ENCODE results near the gene FHOD3.
"Not testable (repeated sequence)": the region's sequence is repeated elsewhere in the genome, so short reads cannot be mapped to it uniquely, and the experiment has no call there.

FHOD3 gene

DNA sequence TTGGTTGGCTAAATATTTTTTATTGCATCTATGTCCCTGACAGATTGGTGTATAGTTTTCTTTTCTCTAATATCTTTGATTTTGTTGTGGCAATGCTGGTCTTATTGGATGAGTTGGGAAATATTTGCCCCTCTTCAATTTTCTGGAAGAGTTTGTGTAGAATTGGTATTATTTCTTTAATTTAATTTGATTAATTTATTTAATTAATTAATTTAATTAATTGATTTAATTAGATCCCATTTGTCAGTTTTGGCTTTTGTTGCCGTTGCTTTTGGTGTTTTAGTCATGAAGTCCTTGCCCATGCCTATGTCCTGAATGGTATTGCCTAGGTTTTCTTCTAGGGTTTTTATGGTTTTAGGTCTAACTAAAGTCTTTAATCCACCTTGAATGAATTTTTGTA is 253.8 kb downstream of the FHOD3 start:
- not testable (repeated sequence) for DNase-seq (ENCODE audit: low spot score)

DNA sequence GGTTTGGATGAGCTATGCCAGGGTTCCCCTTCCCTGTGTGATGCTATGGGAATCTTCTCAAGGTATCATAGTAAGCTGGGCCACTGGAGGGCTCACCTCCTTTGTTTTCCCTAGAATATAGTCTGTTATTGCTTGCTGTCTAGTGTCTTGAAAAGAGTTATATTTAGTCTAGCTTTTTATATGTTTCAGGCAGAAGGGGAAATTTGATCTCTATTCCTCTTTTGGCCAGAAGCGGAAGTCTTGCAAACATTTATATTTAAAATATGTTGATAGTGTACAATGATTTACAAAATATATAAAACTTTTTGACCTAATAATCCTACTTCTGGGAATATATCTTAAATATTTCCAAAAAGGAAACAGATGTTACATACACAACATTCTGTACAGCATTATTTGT is 260.7 kb downstream of the FHOD3 start:
- no peak for DNase-seq (ENCODE audit: low spot score)

DNA sequence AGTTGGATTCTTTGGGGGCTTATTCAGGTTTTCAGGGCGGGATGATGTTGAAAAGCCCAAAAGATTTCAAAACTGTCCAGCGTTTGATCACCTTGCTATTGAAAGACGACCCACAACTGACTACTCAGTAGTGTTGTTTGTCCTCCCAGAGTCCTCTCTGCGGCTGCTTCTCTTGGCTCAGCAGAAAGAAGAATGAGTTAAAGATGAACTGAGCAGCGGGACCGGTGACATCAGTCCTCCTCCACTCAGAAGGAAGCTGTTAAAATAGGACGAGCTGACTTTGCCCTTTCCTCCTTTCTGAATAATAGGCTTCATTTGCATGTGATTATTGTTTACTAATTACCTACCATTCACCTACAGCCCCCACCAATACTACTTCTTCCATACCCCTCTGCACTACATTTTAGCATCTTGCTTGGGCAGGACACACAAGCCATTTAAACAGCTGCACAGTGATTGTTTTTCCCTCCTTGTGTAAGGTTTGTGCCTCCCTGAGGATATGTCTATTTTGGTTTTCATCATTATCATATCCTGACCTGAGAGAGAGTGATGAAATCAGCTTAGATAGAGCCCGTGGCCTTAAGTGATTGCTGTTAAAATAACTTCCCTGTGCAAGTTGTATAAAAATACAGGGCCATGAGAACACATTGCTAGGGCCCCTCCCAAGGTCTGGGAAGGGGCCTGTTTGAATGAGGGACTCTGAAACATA is 261.8 kb downstream of the FHOD3 start:
- no peak for DNase-seq (ENCODE audit: low spot score)

DNA sequence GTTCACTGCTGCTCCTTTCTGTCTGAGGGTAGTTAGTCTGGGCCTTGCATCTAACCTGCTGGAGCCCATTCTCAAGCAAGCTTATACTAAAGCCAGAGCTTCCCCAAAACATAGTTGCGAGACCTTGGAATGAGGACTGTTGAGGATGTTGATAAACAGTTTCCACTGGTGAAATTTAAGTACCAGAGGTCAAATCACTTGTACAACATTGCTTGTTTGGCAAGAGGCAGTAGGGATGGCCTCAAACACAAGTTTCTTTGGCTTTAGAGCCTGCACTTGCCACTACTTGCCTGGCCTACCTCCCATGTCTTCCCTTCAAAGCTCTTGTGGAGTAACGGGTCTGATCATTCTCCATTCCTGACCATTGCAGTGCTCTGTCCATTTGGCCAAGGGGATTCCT is 262.7 kb downstream of the FHOD3 start:
- no peak for DNase-seq (ENCODE audit: low spot score)

DNA sequence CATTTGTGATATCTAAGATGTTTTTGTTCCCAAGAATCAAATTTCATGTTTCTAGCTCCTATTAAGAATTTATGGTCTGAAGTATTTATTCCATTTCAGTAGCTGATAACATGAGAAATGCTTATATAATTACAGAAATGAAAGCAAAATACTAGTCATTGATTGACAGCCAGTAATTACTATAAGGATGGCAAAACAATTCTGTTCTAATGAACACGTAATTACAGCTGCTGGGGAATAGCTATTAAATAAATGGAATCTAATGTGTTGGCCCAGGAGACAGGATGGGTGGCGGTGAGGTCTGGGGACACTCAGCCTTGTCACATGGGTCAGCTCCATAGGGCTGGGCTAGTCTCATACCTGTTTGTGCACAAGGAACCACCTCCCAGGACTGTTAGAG is 263.5 kb downstream of the FHOD3 start:
- DNase-seq (ENCODE audit: low spot score): no peak

DNA sequence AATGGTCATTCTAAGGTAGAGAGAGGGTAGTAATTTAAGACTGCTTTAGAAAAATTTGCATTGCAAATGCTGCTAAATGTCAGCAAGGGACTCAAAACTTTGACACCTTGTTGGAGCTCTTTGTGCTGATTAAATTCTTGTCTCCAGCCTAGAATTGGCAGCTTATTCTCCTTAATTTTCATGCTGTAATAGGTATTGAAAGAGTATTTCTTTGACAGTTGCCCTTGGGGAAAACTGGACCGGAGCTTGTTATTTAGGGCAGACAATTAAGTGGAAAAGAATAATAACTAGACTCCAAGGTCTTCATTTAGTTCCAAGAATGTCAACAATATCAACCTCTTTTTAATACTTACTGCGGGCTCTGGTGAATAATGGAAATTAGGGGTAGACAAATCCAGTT is 267.3 kb downstream of the FHOD3 start:
- no peak for DNase-seq (ENCODE audit: low spot score)

DNA sequence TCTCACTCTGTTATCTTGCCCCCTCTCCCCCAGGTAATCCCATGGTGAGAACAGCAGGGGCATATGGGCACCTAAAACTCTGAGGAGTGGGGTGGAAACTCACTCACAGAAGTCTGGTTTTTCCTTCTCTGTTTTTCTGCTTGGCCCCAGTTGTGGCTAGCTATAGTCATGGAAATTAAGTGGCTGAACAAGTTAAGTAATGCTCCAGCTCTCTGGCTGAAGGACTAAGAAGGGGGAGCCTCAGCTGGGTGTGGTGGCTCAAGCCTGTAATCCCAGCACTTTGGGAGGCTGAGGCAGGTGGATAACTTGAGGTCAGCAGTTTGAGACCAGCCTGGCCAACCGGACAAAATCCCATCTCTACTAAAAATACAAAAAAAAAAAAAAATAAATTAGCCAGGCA is 270.3 kb downstream of the FHOD3 start:
- DNase-seq (ENCODE audit: low spot score): no peak

DNA sequence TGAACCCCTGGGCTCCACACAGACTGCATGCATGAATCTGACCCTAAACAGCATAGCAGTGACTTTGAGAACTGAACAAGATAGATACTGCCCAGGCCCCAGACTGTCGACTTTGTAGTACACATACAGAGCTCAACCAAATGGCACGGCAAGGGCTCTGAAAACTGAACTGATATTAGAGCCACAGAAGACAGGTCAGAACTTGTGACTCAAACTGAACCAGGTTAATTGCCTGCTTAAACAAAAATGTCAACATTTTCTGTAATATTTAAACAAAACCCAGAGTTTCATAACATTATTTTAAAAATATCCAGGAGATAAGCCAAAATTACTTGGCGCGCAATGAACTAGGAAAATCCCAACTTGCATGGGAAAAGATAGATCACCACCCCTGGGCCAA is 271.0 kb downstream of the FHOD3 start:
- no peak for DNase-seq (ENCODE audit: low spot score)

DNA sequence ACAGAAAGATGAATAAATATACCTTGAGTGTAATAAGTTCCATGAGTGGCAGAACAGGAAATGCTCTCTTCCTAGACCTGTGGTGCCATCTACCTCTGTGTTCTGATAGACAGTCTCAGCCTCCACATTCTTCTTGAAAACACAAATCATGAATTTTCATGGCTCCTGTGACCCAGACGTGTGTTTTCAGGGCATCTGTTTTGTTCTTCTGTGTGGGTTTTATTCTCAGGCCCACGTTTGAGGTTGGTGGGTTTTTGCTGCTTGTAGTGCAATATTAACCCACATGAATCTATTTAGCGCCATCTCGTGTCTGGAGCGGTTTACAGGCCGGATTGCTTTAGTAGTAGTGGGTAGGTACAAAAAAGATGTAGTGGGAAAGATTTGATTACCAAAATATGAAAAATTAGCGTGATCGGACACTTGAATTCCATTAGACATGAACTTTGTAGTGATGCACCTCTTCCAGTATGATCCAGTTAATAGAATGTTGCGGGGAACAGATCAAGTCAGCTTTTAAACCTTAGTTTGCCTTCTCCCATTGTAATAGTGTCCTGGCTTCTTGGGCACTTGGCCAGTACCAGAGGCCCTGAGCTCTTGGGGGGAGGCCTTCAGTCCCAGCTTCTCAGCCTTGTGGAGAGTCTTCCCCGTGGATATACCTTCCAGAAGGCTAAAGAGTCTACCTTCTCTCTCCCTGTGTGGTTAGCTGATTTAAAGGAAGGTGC is 274.8 kb downstream of the FHOD3 start:
- DNase-seq (ENCODE audit: low spot score): peak; percentile 70

DNA sequence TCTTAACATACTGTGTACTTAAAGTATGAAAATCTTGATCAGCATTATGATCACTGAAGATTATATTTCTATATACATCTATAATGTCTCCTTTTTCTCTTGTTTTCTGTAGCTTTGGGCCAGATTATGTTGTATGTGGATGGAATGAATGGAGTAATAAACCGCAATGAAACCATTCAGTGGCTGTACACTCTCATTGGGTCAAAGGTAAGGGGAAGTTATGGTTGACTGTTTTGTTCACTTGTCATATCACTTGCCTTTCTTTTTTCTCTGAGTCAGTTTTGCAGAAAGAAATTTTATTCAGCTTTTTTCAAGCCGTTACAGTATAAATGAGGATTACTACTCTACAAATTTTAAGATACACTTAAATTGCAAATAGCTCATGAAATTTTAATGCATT is 278.8 kb downstream of the FHOD3 start:
- no peak for DNase-seq (ENCODE audit: low spot score)

DNA sequence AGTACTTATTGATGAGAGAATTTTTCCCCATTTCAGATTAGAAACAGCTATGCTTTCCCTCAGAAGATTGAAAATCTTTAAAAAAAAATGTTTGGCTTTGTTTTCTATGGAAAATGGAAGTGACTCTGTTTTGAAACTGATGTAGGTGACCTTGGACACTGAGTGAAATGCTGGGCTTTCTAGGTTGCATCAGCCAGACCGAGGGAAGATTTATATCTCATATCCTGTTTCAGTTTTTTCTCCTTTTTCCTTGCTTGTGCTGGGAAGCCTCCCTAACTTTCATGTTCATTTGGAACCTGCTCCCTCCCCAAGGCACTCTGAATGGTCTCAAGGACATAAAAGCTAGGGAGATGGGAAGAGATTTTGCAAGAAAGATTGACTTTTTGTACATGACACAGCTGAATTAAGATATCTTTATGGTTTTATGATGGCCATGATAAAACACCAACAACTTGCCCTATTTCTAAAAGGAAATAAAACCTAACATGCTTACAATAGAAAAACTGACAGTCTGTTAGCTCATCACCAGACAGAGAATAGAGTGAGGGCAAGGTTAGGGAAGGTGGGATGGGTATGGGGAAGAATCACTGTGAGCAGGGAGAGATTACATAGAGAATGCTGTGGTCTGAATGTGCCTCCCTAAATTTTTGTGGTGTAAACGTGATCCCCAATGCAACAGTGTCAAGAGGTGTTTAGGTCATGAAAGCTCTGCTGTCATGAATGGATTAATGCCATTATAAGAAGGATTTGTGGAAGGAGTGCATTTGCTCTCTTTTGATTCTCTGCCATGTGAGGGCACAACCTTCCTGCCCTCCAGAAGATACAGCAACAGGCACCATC is 281.6 kb downstream of the FHOD3 start:
- peak; percentile 62 for DNase-seq (ENCODE audit: low spot score)

DNA sequence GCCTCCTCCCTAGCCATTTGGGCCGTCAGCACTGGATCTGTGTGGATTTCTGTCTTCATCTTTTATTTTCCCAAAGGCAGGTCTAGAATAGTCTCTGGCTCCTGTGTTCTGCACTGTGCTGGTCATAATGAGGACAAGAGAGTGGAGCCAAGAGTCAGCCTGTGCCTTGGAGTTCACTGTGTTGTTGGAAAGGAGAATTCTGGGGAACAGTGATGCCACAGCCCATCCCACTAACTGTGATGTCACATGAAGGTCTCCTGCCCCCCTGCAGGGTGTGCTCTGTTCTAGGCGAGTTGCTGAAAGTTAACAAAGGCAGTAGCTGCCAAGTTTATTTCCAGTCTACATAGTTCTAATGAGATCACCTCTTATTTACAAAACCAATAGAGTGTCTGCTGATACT is 282.8 kb downstream of the FHOD3 start:
- peak; percentile 61 for DNase-seq (ENCODE audit: low spot score)

DNA sequence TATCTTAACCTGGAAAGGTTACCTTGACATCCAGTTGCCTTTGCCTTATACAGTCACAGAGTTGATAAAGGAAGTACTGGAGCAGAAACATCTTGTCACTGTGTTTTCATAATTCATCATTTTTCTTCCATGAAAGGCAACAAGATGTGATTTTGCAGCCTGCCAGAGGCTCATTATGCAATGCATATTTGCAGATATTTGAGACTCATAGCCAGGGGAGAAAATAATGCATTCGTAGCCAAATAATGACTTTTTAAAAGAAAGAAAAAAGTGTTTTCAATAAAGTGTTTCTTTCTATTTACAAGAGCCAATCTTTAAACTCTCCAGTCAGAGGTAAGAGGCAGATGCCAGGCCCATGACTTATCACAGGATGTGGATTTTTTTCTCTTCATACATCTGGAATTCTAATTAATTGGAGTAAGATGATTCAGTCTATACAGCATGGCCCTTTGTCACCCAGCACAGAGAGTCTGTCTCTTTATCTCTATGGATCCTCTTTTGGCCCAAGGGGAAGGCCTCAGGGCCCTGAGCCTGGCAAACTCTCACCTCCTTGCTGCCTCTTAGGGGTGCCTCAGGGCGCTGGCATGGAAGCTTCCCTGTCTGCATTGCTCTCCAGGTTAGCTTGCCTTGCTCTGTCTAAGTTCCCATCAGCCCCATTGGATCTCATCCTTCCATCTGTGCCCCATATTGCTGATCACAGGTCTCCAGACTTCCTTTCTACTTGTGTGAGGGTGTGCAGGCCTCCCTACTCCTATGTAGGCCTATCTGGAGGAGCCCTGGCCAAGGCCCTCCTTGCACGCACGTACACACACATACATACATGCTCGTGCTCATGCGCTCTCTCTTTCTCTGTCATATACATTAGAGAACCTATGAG is 283.6 kb downstream of the FHOD3 start:
- peak; percentile 82 for DNase-seq (ENCODE audit: low spot score)

DNA sequence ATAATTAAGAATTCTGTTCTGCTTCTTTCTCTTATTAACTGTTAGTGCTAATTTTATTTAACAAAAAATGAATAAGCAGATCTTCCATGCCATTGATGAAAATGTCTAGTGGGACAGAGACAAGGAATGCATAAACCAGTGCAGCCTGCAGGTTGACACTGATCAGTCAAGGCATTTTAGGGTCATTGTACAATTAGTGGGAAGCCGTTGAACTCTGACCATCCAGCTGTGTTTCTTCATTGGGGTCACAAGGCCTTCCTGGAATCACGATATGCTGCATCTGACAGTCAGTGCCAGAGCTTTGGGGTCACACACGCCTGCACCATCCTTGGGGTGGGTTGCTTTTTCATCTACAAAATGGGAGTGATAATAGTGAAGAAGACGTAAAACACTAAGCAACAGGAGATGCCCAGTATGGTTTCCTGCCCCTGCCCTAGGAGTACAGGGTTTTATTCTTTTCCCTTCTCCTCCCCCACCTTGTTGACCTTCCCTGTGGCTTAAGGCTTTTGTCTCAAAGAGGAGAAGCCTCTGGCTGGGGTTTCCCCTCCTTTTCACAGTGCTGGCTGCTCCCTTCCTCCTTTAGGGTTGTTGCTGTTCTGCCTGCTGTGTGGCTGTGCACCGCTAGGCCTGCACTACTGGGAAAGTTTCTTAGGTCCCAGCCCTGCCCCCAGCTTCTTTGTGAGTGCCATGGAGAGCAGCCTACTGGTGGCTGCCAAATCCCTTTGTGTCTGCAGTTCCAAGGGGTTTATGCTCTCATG is 285.7 kb downstream of the FHOD3 start:
- DNase-seq (ENCODE audit: low spot score): no peak

DNA sequence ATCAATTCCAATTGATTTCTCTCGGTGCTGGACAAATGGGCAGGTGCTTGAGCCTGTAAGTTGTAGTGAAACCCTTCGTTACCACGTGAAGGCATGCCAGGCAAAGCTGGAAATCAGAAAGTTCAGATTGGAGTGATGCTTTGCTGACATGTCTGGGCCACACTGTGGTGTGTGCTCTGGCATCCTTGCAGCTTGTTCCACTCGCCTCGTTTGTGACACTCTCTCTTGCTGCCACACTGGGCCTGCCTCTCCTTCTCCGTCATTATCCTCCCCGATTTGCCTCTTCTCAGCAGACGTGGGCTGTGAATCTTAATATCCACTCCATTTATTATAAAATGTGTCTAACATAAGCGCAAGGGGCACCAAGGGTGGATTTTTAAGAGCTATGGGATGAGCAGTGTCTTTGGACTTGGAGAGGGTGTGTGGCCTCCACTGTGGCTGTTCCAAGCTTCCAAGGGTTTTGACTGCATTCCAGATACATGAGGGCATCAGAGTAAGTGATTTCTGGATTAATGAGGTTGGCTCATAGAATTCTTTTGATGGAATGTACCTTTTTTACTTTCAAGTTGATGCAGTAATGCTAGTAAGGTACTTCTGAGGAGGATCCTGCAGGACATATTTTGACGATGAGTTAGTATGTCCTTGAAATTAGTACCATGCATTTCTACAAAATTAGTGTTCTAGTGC is 292.5 kb downstream of the FHOD3 start:
- DNase-seq (ENCODE audit: low spot score): peak; percentile 67

DNA sequence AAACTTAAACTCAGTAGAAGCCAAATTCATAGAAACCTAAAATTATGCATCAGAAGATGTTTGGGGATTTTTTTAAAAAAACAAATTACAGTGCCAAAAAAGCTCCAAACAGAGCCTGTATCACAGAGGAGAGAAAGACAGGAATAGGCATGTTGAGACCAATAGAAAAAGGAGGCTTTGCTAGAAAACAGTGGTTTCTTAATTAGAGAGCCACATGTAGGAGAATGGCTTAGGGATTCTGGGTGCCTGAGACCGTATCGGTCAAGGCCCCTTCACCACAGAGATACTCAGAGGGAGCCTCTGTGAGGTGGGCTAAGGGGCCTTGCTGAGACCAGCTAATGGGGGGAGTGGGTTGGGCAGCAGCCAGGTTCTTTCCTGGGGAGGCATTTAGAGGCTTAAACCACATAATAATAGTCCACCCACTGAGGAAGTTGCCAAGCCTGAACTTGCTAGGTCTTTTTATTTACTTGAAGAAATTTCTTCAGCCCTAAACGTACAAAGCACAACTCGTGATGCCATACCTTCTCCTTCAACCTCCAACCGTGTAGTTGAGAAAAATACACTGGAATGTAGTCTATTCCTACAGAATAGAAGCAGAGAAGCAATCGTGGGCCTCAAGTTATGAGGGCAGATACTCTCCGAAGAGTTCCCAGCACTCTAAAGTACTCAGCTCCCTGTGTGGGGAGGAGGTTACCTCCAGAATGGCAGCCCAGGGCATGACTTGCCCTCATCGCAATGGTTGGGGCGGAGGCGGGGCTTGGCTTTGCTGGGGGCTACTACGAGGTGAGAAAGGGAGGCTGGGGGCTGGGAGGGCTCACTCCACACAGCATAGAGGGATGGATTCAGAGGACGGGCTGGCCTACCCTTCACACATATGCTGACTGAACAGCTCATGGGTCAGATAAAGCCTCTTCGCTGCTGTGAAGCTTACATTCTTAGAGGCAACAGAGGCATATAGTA is 293.4 kb downstream of the FHOD3 start:
- DNase-seq (ENCODE audit: low spot score): no peak

DNA sequence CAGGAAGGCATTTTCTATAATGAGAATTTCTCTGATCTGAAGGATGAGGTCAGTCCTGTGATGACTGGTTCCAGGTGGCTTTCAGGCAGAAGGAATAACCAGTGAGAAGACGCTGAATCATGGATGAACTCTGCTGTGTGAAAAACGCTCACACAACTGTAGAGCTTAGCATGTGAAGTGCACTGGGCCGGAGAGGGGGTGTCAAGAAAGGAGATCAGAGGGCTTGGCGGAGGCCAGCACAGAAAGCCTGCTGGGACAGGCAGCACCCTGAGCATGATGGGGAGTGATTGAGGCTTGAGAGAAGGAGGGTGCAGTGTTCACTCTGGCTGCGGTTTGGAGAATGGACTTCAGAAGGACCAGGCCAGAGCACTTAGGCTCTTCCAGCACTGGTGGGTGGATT is 294.8 kb downstream of the FHOD3 start:
- DNase-seq (ENCODE audit: low spot score): no peak

DNA sequence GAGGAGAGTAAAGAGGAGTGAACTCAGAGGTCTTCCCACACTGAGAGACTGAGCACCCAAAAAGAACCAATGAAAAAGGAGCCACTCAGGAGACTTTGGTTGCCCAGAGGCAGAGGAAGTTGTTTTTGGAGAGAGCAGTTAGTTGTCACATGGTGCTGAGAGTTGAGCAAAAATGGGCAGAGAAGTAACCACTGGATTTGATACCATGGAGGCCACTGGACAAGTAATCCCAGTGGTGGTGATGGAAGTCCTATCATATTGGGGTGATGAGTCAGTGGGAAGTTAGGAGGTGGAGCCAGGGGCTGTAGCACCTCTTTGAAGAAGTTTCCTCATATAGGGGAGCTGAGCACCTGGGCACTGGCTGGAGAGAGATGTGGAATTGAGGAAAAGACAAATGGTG is 295.5 kb downstream of the FHOD3 start:
- DNase-seq (ENCODE audit: low spot score): peak; percentile 18

DNA sequence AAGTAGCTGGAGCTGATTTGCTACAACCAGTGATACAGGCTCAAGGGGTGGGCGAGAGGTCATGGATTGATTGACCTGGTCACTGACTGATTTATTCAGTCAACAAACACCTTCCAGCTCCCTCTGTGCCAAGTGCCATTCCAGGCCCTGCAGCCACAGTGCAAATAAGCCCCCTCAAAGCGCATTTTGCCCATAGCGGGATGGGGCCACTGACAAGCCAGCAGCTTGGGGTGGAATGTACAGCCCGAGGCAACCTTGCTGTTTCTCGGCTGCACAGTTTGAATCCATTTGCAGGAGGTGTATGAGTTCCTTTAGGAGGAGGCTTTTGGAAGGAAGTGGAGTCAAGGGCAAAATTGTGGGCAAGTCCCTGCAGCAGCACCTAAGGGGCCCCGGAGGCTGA is 296.1 kb downstream of the FHOD3 start:
- no peak for DNase-seq (ENCODE audit: low spot score)

Measured in GM03348 (cell line).